ENCODE results near the gene AEBP2.

GRCh38 chr12:19533567-19533966 lies 94.3 kb downstream of the AEBP2 start:
- no peak for TF ChIP-seq ZKSCAN1 (IDR thresholded peaks at IDR 0.05; ENCODE audit: low read length)
- no peak for TF ChIP-seq MAX (IDR thresholded peaks at IDR 0.05)
- TF ChIP-seq CTCF (CRISPR knock-in tag; IDR thresholded peaks at IDR 0.05): no peak
- TF ChIP-seq ZNF598 (CRISPR knock-in tag; IDR thresholded peaks at IDR 0.05; ENCODE audit: borderline replicate concordance): no peak
- no peak for TF ChIP-seq NFYC (CRISPR knock-in tag; IDR thresholded peaks at IDR 0.05)
- TF ChIP-seq KDM1A (CRISPR knock-in tag; IDR thresholded peaks at IDR 0.05): no peak
- TF ChIP-seq ZFX (CRISPR knock-in tag; IDR thresholded peaks at IDR 0.05; ENCODE audit: low read depth): no peak
- TF ChIP-seq ZSCAN29 (CRISPR knock-in tag; conservative IDR thresholded peaks at IDR 0.05): no peak
